ENCODE measurements around the gene SLC7A14. TPM values are rescaled to one million over a fixed set of nuclear protein-coding genes. Genes with fewer than 3 reads are reported as not detected.

SLC7A14 gene
- total and polyA plus RNA-seq, 10 of the 15 experiments (the other 5 are each of a cell fraction or from before 2014, with no cell fraction given): not detected

DNA sequence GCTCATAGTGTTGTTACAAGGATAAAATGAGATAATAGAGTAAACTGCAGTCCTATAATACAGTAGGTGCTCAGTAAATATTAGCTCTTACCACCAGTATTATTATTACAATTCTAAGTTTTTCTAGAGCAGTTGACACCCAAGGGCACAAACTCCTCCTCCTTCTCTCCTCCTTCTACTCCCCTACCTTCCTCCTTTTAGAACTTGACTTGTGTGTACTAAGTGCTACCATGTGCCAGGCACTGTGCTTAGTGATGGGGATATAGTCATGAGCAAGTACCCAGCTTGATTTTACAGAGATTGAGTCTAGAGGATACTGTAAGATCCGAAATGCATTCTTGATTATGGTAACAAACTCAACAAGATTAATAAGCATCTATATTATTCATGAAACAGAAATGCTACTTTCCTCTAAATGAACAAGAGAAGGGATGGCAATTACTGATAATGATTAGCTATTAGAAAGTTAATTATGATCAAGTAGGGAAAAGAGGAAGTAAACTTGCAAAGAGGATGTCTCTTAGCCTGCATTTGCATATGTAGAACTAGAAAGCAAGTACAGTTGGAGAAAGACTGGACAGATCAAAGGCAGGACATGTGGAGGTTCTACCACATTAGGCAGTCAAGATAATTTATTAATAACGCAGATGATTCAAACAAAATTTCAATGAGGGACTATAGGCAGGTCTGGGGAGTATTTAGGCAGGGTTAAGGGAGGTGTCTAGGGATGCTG, 94.9 kb downstream of the SLC7A14 start:
- no peak overlapping the region for H3K9ac ChIP-seq (ENCODE audit: control insufficient read depth, insufficient read depth, low read length)
- H3K4me3 ChIP-seq: no peak overlapping the region
- no peaks in the 10 kb centered on the region for H3K4me1 ChIP-seq (ENCODE audit: control insufficient read depth, insufficient read depth, low read length)
- TF ChIP-seq NR2C1 (IDR thresholded peaks at IDR 0.05) (no peak), ZNF384 (IDR thresholded peaks at IDR 0.05; ENCODE audit: borderline replicate concordance, low read depth, low read length) (no peak), PML (IDR thresholded peaks at IDR 0.05; ENCODE audit: low read length) (no peak), SIN3A (IDR thresholded peaks at IDR 0.05; ENCODE audit: low read depth, low read length) (no peak), HDGF (IDR thresholded peaks at IDR 0.05) (no peak), KDM1A (IDR thresholded peaks at IDR 0.05; ENCODE audit: borderline replicate concordance) (no peak), RELA (IDR thresholded peaks at IDR 0.05; ENCODE audit: borderline replicate concordance, partially characterized antibody) (no peak), RCOR1 (conservative IDR thresholded peaks at IDR 0.05; ENCODE audit: low read depth, low read length) (no peak), ATF7 (IDR thresholded peaks at IDR 0.05; ENCODE audit: low read depth) (no peak)
- TF ChIP-seq, protein P1, sequence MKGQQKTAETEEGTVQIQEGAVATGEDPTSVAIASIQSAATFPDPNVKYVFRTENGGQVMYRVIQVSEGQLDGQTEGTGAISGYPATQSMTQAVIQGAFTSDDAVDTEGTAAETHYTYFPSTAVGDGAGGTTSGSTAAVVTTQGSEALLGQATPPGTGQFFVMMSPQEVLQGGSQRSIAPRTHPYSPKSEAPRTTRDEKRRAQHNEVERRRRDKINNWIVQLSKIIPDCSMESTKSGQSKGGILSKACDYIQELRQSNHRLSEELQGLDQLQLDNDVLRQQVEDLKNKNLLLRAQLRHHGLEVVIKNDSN (IDR thresholded peaks at IDR 0.05; ENCODE audit: borderline replicate concordance, extremely low read length, insufficient read depth, low read depth, low read length): no peak
- TF ChIP-seq, protein P2, sequence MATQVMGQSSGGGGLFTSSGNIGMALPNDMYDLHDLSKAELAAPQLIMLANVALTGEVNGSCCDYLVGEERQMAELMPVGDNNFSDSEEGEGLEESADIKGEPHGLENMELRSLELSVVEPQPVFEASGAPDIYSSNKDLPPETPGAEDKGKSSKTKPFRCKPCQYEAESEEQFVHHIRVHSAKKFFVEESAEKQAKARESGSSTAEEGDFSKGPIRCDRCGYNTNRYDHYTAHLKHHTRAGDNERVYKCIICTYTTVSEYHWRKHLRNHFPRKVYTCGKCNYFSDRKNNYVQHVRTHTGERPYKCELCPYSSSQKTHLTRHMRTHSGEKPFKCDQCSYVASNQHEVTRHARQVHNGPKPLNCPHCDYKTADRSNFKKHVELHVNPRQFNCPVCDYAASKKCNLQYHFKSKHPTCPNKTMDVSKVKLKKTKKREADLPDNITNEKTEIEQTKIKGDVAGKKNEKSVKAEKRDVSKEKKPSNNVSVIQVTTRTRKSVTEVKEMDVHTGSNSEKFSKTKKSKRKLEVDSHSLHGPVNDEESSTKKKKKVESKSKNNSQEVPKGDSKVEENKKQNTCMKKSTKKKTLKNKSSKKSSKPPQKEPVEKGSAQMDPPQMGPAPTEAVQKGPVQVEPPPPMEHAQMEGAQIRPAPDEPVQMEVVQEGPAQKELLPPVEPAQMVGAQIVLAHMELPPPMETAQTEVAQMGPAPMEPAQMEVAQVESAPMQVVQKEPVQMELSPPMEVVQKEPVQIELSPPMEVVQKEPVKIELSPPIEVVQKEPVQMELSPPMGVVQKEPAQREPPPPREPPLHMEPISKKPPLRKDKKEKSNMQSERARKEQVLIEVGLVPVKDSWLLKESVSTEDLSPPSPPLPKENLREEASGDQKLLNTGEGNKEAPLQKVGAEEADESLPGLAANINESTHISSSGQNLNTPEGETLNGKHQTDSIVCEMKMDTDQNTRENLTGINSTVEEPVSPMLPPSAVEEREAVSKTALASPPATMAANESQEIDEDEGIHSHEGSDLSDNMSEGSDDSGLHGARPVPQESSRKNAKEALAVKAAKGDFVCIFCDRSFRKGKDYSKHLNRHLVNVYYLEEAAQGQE (IDR thresholded peaks at IDR 0.05; ENCODE audit: low read depth, low read length): no peak
- TF ChIP-seq, protein P3, sequence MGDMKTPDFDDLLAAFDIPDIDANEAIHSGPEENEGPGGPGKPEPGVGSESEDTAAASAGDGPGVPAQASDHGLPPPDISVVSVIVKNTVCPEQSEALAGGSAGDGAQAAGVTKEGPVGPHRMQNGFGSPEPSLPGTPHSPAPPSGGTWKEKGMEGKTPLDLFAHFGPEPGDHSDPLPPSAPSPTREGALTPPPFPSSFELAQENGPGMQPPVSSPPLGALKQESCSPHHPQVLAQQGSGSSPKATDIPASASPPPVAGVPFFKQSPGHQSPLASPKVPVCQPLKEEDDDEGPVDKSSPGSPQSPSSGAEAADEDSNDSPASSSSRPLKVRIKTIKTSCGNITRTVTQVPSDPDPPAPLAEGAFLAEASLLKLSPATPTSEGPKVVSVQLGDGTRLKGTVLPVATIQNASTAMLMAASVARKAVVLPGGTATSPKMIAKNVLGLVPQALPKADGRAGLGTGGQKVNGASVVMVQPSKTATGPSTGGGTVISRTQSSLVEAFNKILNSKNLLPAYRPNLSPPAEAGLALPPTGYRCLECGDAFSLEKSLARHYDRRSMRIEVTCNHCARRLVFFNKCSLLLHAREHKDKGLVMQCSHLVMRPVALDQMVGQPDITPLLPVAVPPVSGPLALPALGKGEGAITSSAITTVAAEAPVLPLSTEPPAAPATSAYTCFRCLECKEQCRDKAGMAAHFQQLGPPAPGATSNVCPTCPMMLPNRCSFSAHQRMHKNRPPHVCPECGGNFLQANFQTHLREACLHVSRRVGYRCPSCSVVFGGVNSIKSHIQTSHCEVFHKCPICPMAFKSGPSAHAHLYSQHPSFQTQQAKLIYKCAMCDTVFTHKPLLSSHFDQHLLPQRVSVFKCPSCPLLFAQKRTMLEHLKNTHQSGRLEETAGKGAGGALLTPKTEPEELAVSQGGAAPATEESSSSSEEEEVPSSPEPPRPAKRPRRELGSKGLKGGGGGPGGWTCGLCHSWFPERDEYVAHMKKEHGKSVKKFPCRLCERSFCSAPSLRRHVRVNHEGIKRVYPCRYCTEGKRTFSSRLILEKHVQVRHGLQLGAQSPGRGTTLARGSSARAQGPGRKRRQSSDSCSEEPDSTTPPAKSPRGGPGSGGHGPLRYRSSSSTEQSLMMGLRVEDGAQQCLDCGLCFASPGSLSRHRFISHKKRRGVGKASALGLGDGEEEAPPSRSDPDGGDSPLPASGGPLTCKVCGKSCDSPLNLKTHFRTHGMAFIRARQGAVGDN (IDR thresholded peaks at IDR 0.05): no peak
- TF ChIP-seq, protein P4, sequence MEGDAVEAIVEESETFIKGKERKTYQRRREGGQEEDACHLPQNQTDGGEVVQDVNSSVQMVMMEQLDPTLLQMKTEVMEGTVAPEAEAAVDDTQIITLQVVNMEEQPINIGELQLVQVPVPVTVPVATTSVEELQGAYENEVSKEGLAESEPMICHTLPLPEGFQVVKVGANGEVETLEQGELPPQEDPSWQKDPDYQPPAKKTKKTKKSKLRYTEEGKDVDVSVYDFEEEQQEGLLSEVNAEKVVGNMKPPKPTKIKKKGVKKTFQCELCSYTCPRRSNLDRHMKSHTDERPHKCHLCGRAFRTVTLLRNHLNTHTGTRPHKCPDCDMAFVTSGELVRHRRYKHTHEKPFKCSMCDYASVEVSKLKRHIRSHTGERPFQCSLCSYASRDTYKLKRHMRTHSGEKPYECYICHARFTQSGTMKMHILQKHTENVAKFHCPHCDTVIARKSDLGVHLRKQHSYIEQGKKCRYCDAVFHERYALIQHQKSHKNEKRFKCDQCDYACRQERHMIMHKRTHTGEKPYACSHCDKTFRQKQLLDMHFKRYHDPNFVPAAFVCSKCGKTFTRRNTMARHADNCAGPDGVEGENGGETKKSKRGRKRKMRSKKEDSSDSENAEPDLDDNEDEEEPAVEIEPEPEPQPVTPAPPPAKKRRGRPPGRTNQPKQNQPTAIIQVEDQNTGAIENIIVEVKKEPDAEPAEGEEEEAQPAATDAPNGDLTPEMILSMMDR (IDR thresholded peaks at IDR 0.05 in 2 of 3, conservative IDR thresholded peaks at IDR 0.05 in 1 of 3; ENCODE audit: control insufficient read depth in 2 of 3, extremely low read depth in 1 of 3, insufficient read depth in 1 of 3, low read depth in 3 of 3, low read length in 3 of 3): no peak
- intact Hi-C loops (cut with micrococcal nuclease; ENCODE audit: unreplicated experiment) (no loop called here), in situ Hi-C loops (cut with MboI) (no loop called here)
- ChIA-PET SMC1A (ENCODE audit: uncharacterized antibody, unreplicated experiment) (no interaction called here), CTCF (interaction anchor here (0.7 kb wide), 2 partner anchors 10 to 50 kb away, joined by 3 read pairs; no protein-coding TSS in a partner anchor), RAD21 (ENCODE audit: unreplicated experiment) (no interaction called here), POLR2A (no interaction called here)
- no TSS peak for BruUV-seq (replicated peaks)
- H3K4me2 ChIP-seq (ENCODE audit: control insufficient read depth, insufficient read depth): no peak overlapping the region
- DNase-seq (ENCODE audit: low read depth, low spot score) (no peak), ATAC-seq (0 out of 3 replicates have a peak, but pooled peaks have one; percentile 22), FAIRE-seq (no peak)
- H4K20me1 ChIP-seq (ENCODE audit: control insufficient read depth, insufficient read depth): no peaks in the 10 kb centered on the region
- no peaks in the 10 kb centered on the region for H3K79me2 ChIP-seq (ENCODE audit: control insufficient read depth, insufficient read depth, low read length)
- no peaks in the 10 kb centered on the region for H3K27me3 ChIP-seq (replicated peaks in 1 of 2; ENCODE audit: control insufficient read depth in 2 of 2, insufficient read depth in 2 of 2, low read length in 1 of 2)
- no peaks in the 10 kb centered on the region for H3K9me3 ChIP-seq (replicated peaks; ENCODE audit: control insufficient read depth, insufficient read depth, low read length)
- H3K27ac ChIP-seq (ENCODE audit: control insufficient read depth, insufficient read depth): no peak overlapping the region
- WGBS (ENCODE audit: insufficient coverage, insufficient replicate concordance, low lambda C conversion rate, missing lambda C conversion rate): 0% methylated on average over 2 of the region's 2 CpGs
- H3K36me3 ChIP-seq (ENCODE audit: control insufficient read depth in 2 of 2, insufficient read depth in 2 of 2, low read length in 1 of 2): no peaks in the 10 kb centered on the region
- H2AFZ ChIP-seq (ENCODE audit: control insufficient read depth, low read depth, low read length): no peak overlapping the region
